GM12874 (cell line): Measurements from ENCODE around the gene IFNK.
A peak's percentile ranks its signal among the peaks of the same experiment; 100 is the strongest.

ENCODE experiments used
- CTCF ChIP-seq: IDR thresholded peaks from 2 replicates; pipeline ENCODE4 v1.5.1; 2011; ENCODE audit warnings: low read depth, mild to moderate bottlenecking, control low read depth, low read length, moderate library complexity; ENCODE audit not compliant: insufficient read depth

The IFNK gene

GRCh38 chr9:27527702-27528075, 3.6 kb downstream of the IFNK start:
- no peak for TF ChIP-seq CTCF

GRCh38 chr9:27528076-27528885, 4.2 kb downstream of the IFNK start:
- no peak for TF ChIP-seq CTCF

GRCh38 chr9:27528886-27529315, 4.8 kb downstream of the IFNK start:
- TF ChIP-seq CTCF = no peak

- peak; percentile 94 for TF ChIP-seq CTCF
Observed at GRCh38 chr9:27529316-27530278, 5.5 kb downstream of the IFNK start, which contains the start of gene MOB3B. Gene MOB3B (minus strand): TSS chr9:27529814. CDS start chr9:27455550, 74,264 bp downstream.

GRCh38 chr9:27530915-27531755, 7.0 kb downstream of the IFNK start:
- no peak for TF ChIP-seq CTCF

- TF ChIP-seq CTCF = no peak
Observed at GRCh38 chr9:27532046-27532445, 8.0 kb downstream of the IFNK start.
